Fibroblast of villous mesenchyme (primary cell): Measurements from ENCODE around the gene DHODH. TPM values are rescaled to one million over a fixed set of nuclear protein-coding genes. Genes with fewer than 3 reads are reported as not detected.
"Not testable (repeated sequence)": the region's sequence is repeated elsewhere in the genome, so short reads cannot be mapped to it uniquely, and the experiment has no call there.

Source experiments
- DNase-seq: peaks from one replicate; pipeline ENCODE4 v3.0.0-alpha.2; 2010; ENCODE audit warnings: low read depth
- H3K4me3 ChIP-seq: 2 replicates; pipeline ENCODE4 v1.5.1; 2011; ENCODE audit warnings: low read depth, mild to moderate bottlenecking, low read length
- small RNA-seq: library from RNA; depleted of rRNA; stranded (forward); fragments of <200 nt; gene quantifications from one replicate; pipeline ENCODE3, GENCODE V24; 2012
- total RNA-seq: library from RNA; depleted of rRNA; stranded (reverse); fragments of >200 nt; gene quantifications from 2 replicates; pipeline ENCODE4 v1.2.3, GENCODE V29; 2012
- TF ChIP-seq, protein P1 (sequence below): IDR thresholded peaks from 2 replicates; pipeline ENCODE4 v1.5.1; 2012; ENCODE audit warnings: low read depth, mild to moderate bottlenecking, low read length; ENCODE audit not compliant: insufficient read depth

The DHODH gene
- total RNA-seq, 1 donor, result 3.5 TPM

GRCh38 chr16:72068930-72069329 lies 60.4 kb downstream of the DHODH start:
- TF ChIP-seq, protein P1, sequence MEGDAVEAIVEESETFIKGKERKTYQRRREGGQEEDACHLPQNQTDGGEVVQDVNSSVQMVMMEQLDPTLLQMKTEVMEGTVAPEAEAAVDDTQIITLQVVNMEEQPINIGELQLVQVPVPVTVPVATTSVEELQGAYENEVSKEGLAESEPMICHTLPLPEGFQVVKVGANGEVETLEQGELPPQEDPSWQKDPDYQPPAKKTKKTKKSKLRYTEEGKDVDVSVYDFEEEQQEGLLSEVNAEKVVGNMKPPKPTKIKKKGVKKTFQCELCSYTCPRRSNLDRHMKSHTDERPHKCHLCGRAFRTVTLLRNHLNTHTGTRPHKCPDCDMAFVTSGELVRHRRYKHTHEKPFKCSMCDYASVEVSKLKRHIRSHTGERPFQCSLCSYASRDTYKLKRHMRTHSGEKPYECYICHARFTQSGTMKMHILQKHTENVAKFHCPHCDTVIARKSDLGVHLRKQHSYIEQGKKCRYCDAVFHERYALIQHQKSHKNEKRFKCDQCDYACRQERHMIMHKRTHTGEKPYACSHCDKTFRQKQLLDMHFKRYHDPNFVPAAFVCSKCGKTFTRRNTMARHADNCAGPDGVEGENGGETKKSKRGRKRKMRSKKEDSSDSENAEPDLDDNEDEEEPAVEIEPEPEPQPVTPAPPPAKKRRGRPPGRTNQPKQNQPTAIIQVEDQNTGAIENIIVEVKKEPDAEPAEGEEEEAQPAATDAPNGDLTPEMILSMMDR, result no peak
- no peak for DNase-seq
- H3K4me3 ChIP-seq, result no peak overlapping the region

- TF ChIP-seq, protein P1, result no peak
- peak; percentile 54 for DNase-seq
Observed at GRCh38 chr16:72072514-72073342, 64.2 kb downstream of the DHODH start.

DNA sequence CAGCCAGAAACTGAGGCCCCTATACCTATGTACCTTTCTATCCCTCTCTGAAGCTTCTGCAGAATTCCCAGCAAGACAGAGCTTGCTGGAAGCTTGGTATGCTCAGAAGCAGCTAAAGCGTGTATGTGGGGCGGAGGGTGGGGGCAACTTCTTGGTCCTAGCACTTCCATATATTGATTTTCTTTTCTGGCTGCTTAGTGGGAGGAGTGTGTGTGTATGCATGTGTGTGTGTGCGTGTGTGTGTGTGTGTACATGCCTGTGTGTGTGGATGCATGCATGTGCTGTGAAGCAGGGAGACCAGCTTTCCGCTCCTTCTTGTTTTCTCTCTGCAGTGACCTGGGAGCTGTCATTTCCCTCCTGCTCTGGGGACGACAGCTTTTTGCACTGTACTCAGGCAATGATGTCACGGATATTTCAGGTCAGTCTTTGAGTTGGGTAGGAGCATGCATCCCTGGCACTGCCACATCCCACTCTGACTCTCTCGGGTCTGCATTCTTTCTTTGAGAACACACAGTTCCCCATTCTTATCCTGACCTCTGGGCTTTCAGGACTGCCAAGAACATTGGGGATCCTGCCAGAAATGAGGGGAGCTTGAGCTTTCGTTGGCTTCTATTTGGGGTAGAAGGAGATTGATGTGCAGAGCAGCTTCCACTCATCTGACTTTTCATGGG lies 65.2 kb downstream of the DHODH start:
- TF ChIP-seq, protein P1, result no peak
- H3K4me3 ChIP-seq, result no peak overlapping the region
- DNase-seq, result no peak

More at GRCh38 chr16:72072514-72073342, 64.2 kb downstream of the DHODH start:
- H3K4me3 ChIP-seq, result no peak overlapping the region

- H3K4me3 ChIP-seq, DNase-seq: not testable (repeated sequence)
Observed at GRCh38 chr16:72075067-72075466, 66.5 kb downstream of the DHODH start.

Small RNA genes within 50 kb of the gene (small RNA-seq; reads per million reads assigned to genes)
- gene RPL39P31, result not detected

Other genes starting within 250 kb of the DHODH start
- 82.5 and 117 TPM in 2 replicates for gene AP1G1, start 199.9 kb upstream of the DHODH start, total RNA-seq
- 15.1 and 15.5 TPM in 2 replicates for gene ATXN1L, start 162.8 kb upstream of the DHODH start, total RNA-seq
- gene ZNF821, start 124.6 kb upstream of the DHODH start, total RNA-seq, result 3.9 and 7.7 TPM in 2 replicates
- gene IST1, start 113.2 kb upstream of the DHODH start, total RNA-seq, result 146 and 206 TPM in 2 replicates
- not detected in 2 replicates for gene PKD1L3, start 8.3 kb upstream of the DHODH start, total RNA-seq
- not detected in 2 replicates for gene HP, start 45.8 kb downstream of the DHODH start, total RNA-seq
- gene HPR, start 54.5 kb downstream of the DHODH start, total RNA-seq, result not detected in 2 replicates
- gene TXNL4B, start 84.9 kb downstream of the DHODH start, total RNA-seq, result 5.2 and 8.6 TPM in 2 replicates
- gene DHX38, start 85.1 kb downstream of the DHODH start, total RNA-seq, result 59.6 and 59.9 TPM in 2 replicates
- under 0.01 and 0.32 TPM in 2 replicates for gene PMFBP1, start 163.4 kb downstream of the DHODH start, total RNA-seq